GM18868 (cell line): ENCODE data around the gene GPR37.

Source experiments
- ATAC-seq: cut with Tn5 transposase; IDR thresholded peaks from one replicate; pipeline ENCODE4 v1.9.1; 2021; ENCODE audit warnings: mild to moderate bottlenecking, moderate library complexity; ENCODE audit not compliant: unreplicated experiment

GPR37 gene

DNA sequence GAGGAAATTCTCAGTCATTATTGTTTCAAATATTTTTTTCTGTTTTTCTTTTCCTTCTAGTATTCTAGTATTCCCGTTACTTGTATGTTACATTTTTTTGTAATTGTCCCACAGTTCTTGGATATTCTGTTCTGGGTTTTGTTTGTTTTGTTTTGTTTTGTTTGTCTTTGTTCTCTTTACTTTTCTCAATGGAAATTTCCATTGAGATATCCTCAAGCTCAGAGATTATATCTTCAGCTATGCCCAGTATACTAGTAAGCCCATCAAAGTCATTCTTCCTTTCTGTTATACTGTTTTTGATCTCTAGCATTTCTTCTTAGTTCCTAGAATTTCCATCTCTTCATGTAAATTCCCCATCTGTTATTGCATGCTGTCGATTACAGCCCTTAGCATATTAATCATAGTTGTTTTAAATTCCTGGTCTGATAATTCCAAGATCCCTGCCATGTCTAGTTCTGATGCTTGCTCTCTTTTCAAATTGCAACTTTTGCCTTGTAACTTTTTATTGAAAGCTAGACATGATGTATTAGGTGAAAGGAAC lies 27.8 kb downstream of the GPR37 start:
- no peak for ATAC-seq

GRCh38 chr7:124728610-124729009 lies 37.0 kb downstream of the GPR37 start:
- ATAC-seq: no peak

DNA sequence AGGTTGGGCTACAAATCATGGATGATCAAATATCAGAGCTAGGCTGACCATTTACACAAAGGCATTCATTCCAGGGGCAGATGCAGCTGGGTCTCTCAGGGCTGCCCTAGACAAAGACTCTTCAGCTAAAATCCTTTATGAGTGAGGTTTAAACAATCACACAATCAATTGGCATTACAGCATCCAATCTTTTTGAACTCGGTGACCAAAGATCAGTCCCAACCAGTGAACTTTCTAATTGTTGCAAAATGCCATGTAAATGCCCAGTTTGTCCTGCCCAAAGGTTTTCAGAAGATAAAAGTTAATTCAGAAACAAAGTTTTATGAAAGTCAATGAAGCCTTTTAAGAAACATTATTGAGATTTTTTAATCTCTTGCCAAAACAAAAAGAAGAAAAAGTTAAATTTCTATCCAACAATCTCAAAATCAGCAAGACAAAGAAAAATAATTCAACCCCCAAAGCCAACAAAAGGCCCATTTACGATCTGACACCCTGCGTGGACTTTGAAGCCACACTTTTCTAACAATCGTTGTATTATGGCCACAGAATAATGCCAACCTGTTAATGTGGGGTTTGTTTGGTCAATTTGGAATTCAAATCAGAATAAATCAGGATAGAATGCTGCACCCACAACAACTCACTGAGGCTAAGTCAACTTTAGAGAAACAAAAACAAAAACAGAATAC lies 40.9 kb downstream of the GPR37 start:
- ATAC-seq: no peak

DNA sequence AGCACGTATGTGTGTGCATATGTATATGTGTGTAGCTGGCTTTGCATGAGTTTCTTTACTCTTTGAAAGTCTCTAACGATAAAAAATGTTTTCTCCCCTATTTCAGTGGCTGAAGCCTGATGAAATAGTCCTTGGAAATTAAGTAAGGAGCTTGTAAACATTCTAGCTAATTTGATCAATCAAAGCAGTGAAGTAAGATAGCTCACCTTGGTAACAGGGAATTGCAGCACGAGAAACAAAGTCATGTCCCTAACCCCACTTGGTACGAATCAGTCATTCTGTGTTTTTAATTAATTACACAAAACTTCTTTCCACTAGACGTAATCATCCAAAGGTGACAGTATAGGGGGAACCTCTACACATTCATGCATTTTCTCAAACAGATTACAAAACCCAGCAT lies 41.5 kb downstream of the GPR37 start:
- no peak for ATAC-seq

DNA sequence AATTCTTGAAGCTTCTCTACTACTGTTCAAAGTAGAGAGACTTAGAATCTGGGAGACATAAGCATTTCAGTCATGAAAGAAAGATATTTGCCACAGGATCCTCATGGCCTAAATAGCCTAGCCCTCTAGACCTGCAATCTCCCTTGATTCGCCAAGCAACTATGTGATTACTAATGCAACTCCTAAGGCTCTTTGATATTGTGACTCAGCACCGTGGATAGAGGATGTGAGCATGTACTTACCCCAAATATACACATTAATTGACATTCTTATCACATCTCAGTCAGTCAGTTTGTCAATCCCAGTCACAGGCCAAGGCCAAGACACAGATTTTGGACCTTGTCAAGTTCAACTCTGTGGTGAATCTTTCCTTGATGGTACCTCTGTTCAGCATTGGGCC lies 42.6 kb downstream of the GPR37 start:
- no peak for ATAC-seq

DNA sequence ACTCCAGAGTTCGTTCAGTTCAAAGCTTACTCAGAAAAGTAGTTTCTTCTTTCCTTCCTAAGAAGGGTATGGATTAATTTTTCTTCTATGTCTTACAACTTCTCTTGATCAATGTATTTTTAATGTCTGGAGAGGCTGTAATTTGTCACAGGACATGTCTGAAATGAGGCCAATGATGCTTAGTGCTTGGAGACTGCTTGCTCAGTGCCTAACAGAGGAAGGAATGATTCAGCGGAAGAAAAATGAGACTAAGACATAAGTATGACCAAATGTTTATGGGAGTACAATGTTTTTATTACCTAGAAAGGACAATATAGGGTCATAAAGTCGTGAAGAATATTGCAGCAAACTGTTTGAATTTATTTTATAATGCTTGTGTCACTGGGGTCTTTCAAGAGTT lies 43.3 kb downstream of the GPR37 start:
- no peak for ATAC-seq

DNA sequence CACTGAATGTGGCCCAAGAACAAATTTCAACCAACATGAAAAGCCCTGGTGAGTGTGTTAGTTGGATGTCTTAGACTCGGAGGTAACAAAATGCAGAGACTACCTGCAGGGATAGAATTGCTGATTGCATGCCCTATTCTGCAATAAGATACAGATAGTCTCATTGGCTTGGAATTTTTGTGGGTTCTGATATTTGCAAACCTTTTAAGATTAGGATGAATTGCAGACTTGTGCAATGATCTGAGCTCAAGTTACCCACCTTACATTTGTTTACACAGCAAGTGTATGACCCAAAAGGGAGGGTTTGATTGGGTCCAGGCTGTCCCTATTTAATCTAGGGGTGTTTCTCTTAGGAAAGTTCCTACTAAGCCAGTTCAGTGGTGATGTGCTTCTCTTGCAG lies 45.4 kb downstream of the GPR37 start:
- no peak for ATAC-seq

DNA sequence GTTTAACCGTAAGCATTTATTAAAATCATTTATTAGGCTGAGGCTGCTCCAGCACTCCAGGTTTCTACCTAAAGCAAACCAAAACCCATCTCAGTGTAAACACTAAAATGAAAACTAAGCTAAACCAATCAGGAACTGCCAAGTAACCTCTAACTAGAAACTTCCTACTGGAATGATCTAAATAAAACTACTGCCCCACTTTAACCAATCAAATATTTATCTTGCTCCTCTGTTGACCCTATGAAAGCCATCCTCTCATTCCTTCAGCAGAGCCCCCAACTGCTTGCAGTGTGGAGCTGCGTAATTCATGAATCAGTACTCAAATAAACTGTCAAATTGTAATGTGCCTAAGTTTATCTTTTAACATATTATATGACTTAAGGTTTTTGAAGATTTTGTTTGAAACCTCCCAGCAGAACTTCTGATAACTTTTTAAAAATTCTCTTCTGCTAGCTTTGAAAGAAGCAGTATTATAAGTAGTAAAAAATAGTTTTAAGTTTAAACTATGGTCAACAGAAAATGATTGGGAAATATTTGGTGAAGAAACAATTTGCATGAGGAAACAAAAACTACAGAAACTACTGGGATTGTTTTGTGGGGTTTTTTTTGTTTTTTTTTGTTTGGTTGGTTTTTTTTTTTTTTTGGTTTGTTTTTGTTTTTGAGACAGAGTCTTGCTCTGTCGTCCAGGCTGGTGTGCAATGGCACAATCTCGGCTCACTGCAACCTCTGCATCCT lies 47.4 kb downstream of the GPR37 start:
- no peak for ATAC-seq

DNA sequence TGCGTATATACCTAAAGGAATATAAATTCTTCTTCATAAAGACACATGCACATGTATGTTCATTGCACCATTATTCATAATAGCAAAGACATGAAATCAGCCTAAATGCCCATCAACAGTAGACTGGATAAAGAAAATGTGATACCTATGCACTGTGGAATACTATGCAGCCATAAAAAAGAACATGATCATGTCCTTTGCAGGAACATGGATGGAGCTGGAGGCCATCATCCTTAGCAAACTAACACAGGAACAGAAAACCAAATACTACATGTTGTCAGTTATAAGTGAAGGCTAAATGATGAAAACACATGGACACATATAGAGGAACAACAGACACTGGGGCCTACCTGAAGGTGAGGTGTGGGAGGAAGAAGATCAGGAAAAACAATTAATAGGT lies 48.7 kb downstream of the GPR37 start:
- no peak for ATAC-seq

DNA sequence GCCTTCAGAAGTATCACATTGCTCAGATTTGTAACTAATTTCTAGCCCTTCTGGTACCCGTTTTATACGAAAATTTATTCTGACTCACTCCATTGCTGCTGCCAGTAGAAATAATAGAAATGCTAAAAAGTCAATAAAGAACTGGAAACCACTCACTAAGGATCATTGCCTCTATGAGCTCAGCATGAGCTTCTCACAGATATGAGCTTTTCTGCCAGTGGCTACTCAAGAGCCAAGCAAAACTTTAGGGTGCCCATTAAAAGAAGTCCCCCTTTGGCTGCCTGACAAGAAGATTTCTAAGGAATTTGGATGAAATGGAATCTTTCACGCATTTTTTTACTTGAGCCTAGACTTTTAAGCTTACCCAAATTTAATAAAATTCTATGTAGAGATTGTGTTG lies 52.5 kb downstream of the GPR37 start:
- ATAC-seq: no peak

GRCh38 chr7:124712017-124712416 lies 53.6 kb downstream of the GPR37 start:
- ATAC-seq: no peak

- ATAC-seq: no peak
Measured at GRCh38 chr7:124702385-124702784, 63.2 kb downstream of the GPR37 start.

GRCh38 chr7:124701955-124702354 lies 63.6 kb downstream of the GPR37 start:
- ATAC-seq: no peak

DNA sequence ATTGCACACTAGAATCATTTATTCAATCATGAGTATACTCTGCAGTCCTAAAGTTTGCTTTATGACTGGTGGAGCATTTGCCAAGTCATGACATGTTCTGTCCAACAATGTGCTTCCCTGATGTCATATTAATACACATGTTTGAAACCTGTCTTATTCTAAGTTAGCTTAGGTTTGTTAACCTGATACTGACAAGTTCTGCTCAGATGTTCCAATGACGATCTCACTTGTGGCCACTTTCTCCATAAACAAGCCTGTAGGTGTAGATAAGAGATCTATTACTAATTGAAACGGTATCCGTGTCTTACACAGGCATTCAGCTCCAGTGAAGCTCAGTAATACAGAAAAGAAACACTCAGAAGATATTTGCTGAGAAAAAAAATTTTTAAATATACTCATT lies 64.9 kb downstream of the GPR37 start:
- no peak for ATAC-seq

DNA sequence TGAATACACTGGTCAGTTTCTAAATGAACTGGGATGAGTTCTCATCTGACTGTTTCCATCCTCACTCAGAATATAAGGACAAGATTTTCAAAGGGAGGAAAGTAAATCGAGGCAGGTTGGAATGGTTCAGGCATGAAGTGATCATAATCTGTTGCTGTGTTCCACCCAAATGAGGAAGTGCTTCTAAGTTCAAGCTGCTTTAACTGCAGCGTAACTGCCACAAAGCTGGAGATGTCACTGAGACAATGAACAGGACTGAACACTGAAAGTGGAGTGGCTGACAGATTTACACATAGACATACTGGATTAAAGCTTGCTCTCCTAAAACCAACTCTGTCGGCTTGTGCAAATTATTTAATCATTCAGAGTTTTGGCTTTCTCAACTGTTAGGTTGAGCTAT lies 66.6 kb downstream of the GPR37 start:
- no peak for ATAC-seq

- no peak for ATAC-seq
Measured at GRCh38 chr7:124697746-124698145, 67.8 kb downstream of the GPR37 start.
